T-helper 2 cell treated with Interferon-gamma antibody and Interleukin-4, amounts not matched to agents 100 ng/mL and 5 ng/mL, for 36 hours (primary cell): ENCODE data around the gene ATP5MK. TPM values are rescaled to one million over a fixed set of nuclear protein-coding genes. Genes with fewer than 3 reads are reported as not detected.

Source experiments
- intact Hi-C: fragments of 100-400 bp; cut with micrococcal nuclease; formaldehyde crosslinking; loops from one replicate; pipeline ENCODE4 v1.15.1; 2023
- total RNA-seq: library from RNA; stranded (reverse); gene quantifications from 2 replicates; pipeline ENCODE4 v1.2.3, GENCODE V29; 2022

The ATP5MK gene
- 318 and 323 TPM in 2 replicates for total RNA-seq

- intact Hi-C loops = loop anchor here (1.0 to 5.0 kb wide), 5 partner anchors 28 to 478 kb away; partner anchors contain the start of genes CALHM2, CNNM2 and PCGF6
Observed at GRCh38 chr10:103396067-103396788, at the start of gene ATP5MK, which contains the start of gene PDCD11. Gene ATP5MK (minus strand): TSS chr10:103396475. CDS start chr10:103392457, 4,018 bp downstream. Gene PDCD11 (plus strand): TSS chr10:103396626. CDS start chr10:103398427, 1,801 bp downstream.

- intact Hi-C loops = no loop called here
Observed at GRCh38 chr10:103445366-103445765, 49.1 kb upstream of the ATP5MK start.

GRCh38 chr10:103444478-103444877 lies 48.2 kb upstream of the ATP5MK start:
- intact Hi-C loops = no loop called here

GRCh38 chr10:103443475-103444185 lies 47.4 kb upstream of the ATP5MK start:
- intact Hi-C loops = no loop called here

GRCh38 chr10:103442031-103442461 lies 45.8 kb upstream of the ATP5MK start:
- intact Hi-C loops = no loop called here

- intact Hi-C loops = no loop called here
Observed at GRCh38 chr10:103441611-103442010, 45.3 kb upstream of the ATP5MK start.

GRCh38 chr10:103441206-103441605 lies 44.9 kb upstream of the ATP5MK start:
- intact Hi-C loops = no loop called here

- intact Hi-C loops = no loop called here
Observed at GRCh38 chr10:103440416-103440815, 44.1 kb upstream of the ATP5MK start.

GRCh38 chr10:103439776-103440175 lies 43.5 kb upstream of the ATP5MK start:
- intact Hi-C loops = no loop called here

GRCh38 chr10:103433858-103434257 lies 37.6 kb upstream of the ATP5MK start:
- intact Hi-C loops = no loop called here

GRCh38 chr10:103431902-103432301 lies 35.6 kb upstream of the ATP5MK start:
- intact Hi-C loops = no loop called here

- intact Hi-C loops = no loop called here
Observed at GRCh38 chr10:103429647-103430046, 33.4 kb upstream of the ATP5MK start.

GRCh38 chr10:103428989-103429643 lies 32.8 kb upstream of the ATP5MK start:
- intact Hi-C loops = no loop called here

- intact Hi-C loops = no loop called here
Observed at GRCh38 chr10:103427866-103428265, 31.6 kb upstream of the ATP5MK start.

- intact Hi-C loops = no loop called here
Observed at GRCh38 chr10:103423748-103424147, 27.5 kb upstream of the ATP5MK start.

- intact Hi-C loops = no loop called here
Observed at GRCh38 chr10:103419101-103419500, 22.8 kb upstream of the ATP5MK start.

GRCh38 chr10:103417601-103418000 lies 21.3 kb upstream of the ATP5MK start:
- intact Hi-C loops = loop anchor here (1.0 kb wide), 1 partner anchor 68 kb away; no protein-coding TSS in a partner anchor

GRCh38 chr10:103417148-103417469 lies 20.8 kb upstream of the ATP5MK start:
- intact Hi-C loops = loop anchor here (1.0 kb wide), 1 partner anchor 68 kb away; no protein-coding TSS in a partner anchor

GRCh38 chr10:103416436-103417147 lies 20.3 kb upstream of the ATP5MK start:
- intact Hi-C loops = loop anchor here (1.0 kb wide), 1 partner anchor 69 kb away; no protein-coding TSS in a partner anchor

- intact Hi-C loops = no loop called here
Observed at GRCh38 chr10:103415581-103415980, 19.3 kb upstream of the ATP5MK start.

GRCh38 chr10:103413564-103413963 lies 17.3 kb upstream of the ATP5MK start:
- intact Hi-C loops = no loop called here
